Neural cell (in vitro differentiated cells): ENCODE measurements around the gene SLC17A2. TPM values are rescaled to one million over a fixed set of nuclear protein-coding genes. Genes with fewer than 3 reads are reported as not detected.

Experiments used
- H2AFZ ChIP-seq: fragments of 200-600, 300-800 bp; sonication (generic), shearing (Covaris generic); 2 replicates; pipeline ENCODE4 v1.6.0; 2014; ENCODE audit warnings: low read depth, mild to moderate bottlenecking, antibody characterized with exemption, low read length, moderate library complexity
- H3F3A ChIP-seq: fragments of 200-600 bp; shearing (Covaris generic); 2 replicates; pipeline ENCODE4 v1.6.1; 2016; ENCODE audit warnings: mild to moderate bottlenecking, moderate library complexity, mixed read lengths, antibody characterized with exemption, low read length; ENCODE audit not compliant: insufficient read depth, poor library complexity, severe bottlenecking
- H3K27ac ChIP-seq: fragments of 200-600, 300-800 bp; sonication (generic), shearing (Covaris generic); 2 replicates; pipeline ENCODE4 v1.5.1; 2014; ENCODE audit warnings: mild to moderate bottlenecking, low read length, moderate library complexity
- H3K27me3 ChIP-seq: fragments of 300-800, 200-600 bp; sonication (generic), shearing (Covaris generic); 2 replicates; pipeline ENCODE4 v1.6.0; 2014; ENCODE audit warnings: mild to moderate bottlenecking, low read depth, low read length, moderate library complexity; ENCODE audit not compliant: insufficient read depth
- H3K36me3 ChIP-seq: fragments of 300-800, 200-600 bp; sonication (generic), shearing (Covaris generic); 2 replicates; pipeline ENCODE4 v1.5.1; 2014; ENCODE audit warnings: mild to moderate bottlenecking, antibody characterized with exemption, low read length, moderate library complexity; ENCODE audit not compliant: insufficient read depth
- H3K4me2 ChIP-seq: fragments of 300-800, 200-600 bp; sonication (generic), shearing (Covaris generic); 2 replicates; pipeline ENCODE4 v1.6.0; 2014; ENCODE audit warnings: mild to moderate bottlenecking, low read length
- H3K4me3 ChIP-seq: fragments of 300-800, 200-600 bp; sonication (generic), shearing (Covaris generic); 2 replicates; pipeline ENCODE4 v1.5.1; 2014; ENCODE audit warnings: mild to moderate bottlenecking, low read length, moderate library complexity
- H3K79me2 ChIP-seq: fragments of 200-600 bp; shearing (Covaris generic); replicated peaks from 2 replicates; pipeline ENCODE4 v1.6.0; 2014; ENCODE audit warnings: mild to moderate bottlenecking, low read length, moderate library complexity; ENCODE audit not compliant: insufficient read depth
- H3K9ac ChIP-seq: fragments of 300-800, 200-600 bp; sonication (generic), shearing (Covaris generic); 2 replicates; pipeline ENCODE4 v1.6.1; 2016; ENCODE audit warnings: mild to moderate bottlenecking, low read length, mixed read lengths
- H3K9me2 ChIP-seq: fragments of 200-600 bp; shearing (Covaris generic); 2 replicates; pipeline ENCODE4 v1.6.1; 2016; ENCODE audit warnings: mild to moderate bottlenecking, low read length, mixed read lengths; ENCODE audit not compliant: insufficient read depth
- H3K9me3 ChIP-seq: fragments of 200-600, 300-800 bp; sonication (generic), shearing (Covaris generic); 2 replicates; pipeline ENCODE4 v1.6.1; 2016; ENCODE audit warnings: mild to moderate bottlenecking, mixed run types, low read length, moderate library complexity, mixed read lengths
- H4K20me1 ChIP-seq: fragments of 200-600 bp; shearing (Covaris generic); 2 replicates; pipeline ENCODE4 v1.6.1; 2016; ENCODE audit warnings: mild to moderate bottlenecking, mixed run types; ENCODE audit not compliant: insufficient read depth
- CTCF ChIP-seq: fragments of 450-650 bp; IDR thresholded peaks from 2 replicates; pipeline ENCODE4 v1.5.1; 2014; ENCODE audit warnings: antibody characterized with exemption, mild to moderate bottlenecking, moderate library complexity; ENCODE audit not compliant: poor library complexity, severe bottlenecking
- EP300 ChIP-seq: fragments of 450-650 bp; conservative IDR thresholded peaks from 2 replicates; pipeline ENCODE4 v1.6.1; 2014; ENCODE audit warnings: antibody characterized with exemption, mild to moderate bottlenecking, moderate library complexity; ENCODE audit not compliant: poor library complexity, severe bottlenecking
- EZH2 ChIP-seq: fragments of 200-600, 300-800 bp; shearing (Covaris generic), sonication (generic); IDR thresholded peaks from 2 replicates; pipeline ENCODE4 v1.6.1; 2014; ENCODE audit warnings: antibody characterized with exemption, low read length, borderline replicate concordance, mild to moderate bottlenecking; ENCODE audit not compliant: insufficient read depth, poor library complexity, severe bottlenecking
- MXI1 ChIP-seq: fragments of 450-650 bp; conservative IDR thresholded peaks from 2 replicates; pipeline ENCODE4 v1.6.1; 2014; ENCODE audit warnings: antibody characterized with exemption, mild to moderate bottlenecking; ENCODE audit not compliant: poor library complexity, severe bottlenecking
- POLR2AphosphoS5 ChIP-seq: IDR thresholded peaks from 2 replicates; pipeline ENCODE4 v1.6.1; 2012
- RAD21 ChIP-seq: fragments of 450-650 bp; conservative IDR thresholded peaks from 2 replicates; pipeline ENCODE4 v1.6.1; 2014; ENCODE audit warnings: antibody characterized with exemption, mild to moderate bottlenecking, moderate library complexity
- REST ChIP-seq: IDR thresholded peaks from 2 replicates; pipeline ENCODE4 v1.6.1; 2012; ENCODE audit warnings: borderline replicate concordance
- SMC3 ChIP-seq: fragments of 450-650 bp; conservative IDR thresholded peaks from 2 replicates; pipeline ENCODE4 v1.6.1; 2014; ENCODE audit warnings: antibody characterized with exemption, mild to moderate bottlenecking, moderate library complexity; ENCODE audit not compliant: poor library complexity
- TAF1 ChIP-seq: IDR thresholded peaks from 2 replicates; pipeline ENCODE4 v1.6.1; 2012; ENCODE audit warnings: low read depth
- polyA plus RNA-seq: library from polyadenylated mRNA; depleted of rRNA; stranded (reverse); fragments of >200 nt; gene quantifications from 2 replicates; pipeline ENCODE4 v1.2.3, GENCODE V29; 2014

The SLC17A2 gene
- polyA plus RNA-seq, 1 donor from 2014 or later = not detected

- no peaks in the 10 kb centered on the region for H4K20me1 ChIP-seq
- H3K4me2 ChIP-seq = no peak overlapping the region
- H3F3A ChIP-seq = no peaks in the 10 kb centered on the region
- H3K4me3 ChIP-seq = no peak overlapping the region
- no peak overlapping the region for H2AFZ ChIP-seq
- no peaks in the 10 kb centered on the region for H3K27me3 ChIP-seq
- H3K9me3 ChIP-seq = no peaks in the 10 kb centered on the region
- H3K27ac ChIP-seq = no peak overlapping the region
- H3K9ac ChIP-seq = no peak overlapping the region
- H3K9me2 ChIP-seq = no peaks in the 10 kb centered on the region
- no peaks in the 10 kb centered on the region for H3K36me3 ChIP-seq
- no peaks in the 10 kb centered on the region for H3K79me2 ChIP-seq
- TF ChIP-seq TAF1 (no peak), SMC3 (no peak), REST (no peak), EZH2 (no peak), CTCF (no peak), MXI1 (no peak), RAD21 (no peak), POLR2AphosphoS5 (no peak)
Measured at GRCh38 chr6:25973923-25974555, 43.5 kb upstream of the SLC17A2 start.

GRCh38 chr6:25972902-25973301 lies 42.4 kb upstream of the SLC17A2 start:
- Histone ChIP-seq H3K9me3 (no peaks in the 10 kb centered on the region), H3K9ac (no peak overlapping the region), H3K27ac (no peak overlapping the region), H3K9me2 (no peaks in the 10 kb centered on the region), H3K4me3 (no peak overlapping the region), H3K4me2 (no peak overlapping the region), H3K79me2 (no peaks in the 10 kb centered on the region), H3F3A (no peaks in the 10 kb centered on the region), H3K27me3 (no peaks in the 10 kb centered on the region), H4K20me1 (no peaks in the 10 kb centered on the region), H3K36me3 (no peaks in the 10 kb centered on the region), H2AFZ (no peak overlapping the region)
- TF ChIP-seq SMC3 (no peak), REST (no peak), EZH2 (no peak), TAF1 (no peak), MXI1 (no peak), CTCF (no peak), RAD21 (no peak), EP300 (no peak), POLR2AphosphoS5 (no peak)
